ENCODE results near the gene CIP2A. TPM values are rescaled to one million over a fixed set of nuclear protein-coding genes. Genes with fewer than 3 reads are reported as not detected.

CIP2A gene
- total RNA-seq, 1 experiment from 2014 or later, result 34.2 TPM

DNA sequence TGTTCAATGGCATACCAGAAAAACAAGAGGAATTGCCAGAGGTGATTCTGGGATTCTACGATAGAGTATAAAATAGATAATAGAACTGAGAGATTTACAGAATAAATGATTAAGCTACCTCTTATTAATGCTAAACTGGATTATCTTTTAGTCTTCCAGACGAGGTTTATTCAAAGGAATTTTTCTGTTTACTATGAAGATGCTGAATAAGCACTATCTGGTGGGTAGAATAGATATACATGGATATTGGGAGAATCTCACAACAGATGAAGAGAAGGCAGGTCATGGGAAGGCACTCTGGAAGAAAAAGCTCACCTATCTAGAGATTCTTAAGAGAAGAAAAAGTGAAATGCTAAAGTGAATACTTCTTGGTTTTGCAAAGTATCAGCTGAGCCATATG, 11.2 kb downstream of the CIP2A start:
- H3K27ac Mint-ChIP-seq, result peak overlapping the region in 2 of 3 experiments; percentile 41 to 42; a peak in 3 of 7 replicates
- TF ChIP-seq, protein P1, sequence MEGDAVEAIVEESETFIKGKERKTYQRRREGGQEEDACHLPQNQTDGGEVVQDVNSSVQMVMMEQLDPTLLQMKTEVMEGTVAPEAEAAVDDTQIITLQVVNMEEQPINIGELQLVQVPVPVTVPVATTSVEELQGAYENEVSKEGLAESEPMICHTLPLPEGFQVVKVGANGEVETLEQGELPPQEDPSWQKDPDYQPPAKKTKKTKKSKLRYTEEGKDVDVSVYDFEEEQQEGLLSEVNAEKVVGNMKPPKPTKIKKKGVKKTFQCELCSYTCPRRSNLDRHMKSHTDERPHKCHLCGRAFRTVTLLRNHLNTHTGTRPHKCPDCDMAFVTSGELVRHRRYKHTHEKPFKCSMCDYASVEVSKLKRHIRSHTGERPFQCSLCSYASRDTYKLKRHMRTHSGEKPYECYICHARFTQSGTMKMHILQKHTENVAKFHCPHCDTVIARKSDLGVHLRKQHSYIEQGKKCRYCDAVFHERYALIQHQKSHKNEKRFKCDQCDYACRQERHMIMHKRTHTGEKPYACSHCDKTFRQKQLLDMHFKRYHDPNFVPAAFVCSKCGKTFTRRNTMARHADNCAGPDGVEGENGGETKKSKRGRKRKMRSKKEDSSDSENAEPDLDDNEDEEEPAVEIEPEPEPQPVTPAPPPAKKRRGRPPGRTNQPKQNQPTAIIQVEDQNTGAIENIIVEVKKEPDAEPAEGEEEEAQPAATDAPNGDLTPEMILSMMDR (conservative IDR thresholded peaks at IDR 0.05), result no peak
- Histone ChIP-seq H3K9ac (ENCODE audit: extremely low read depth, insufficient read length, low read length) (no peak overlapping the region), H3K79me1 (ENCODE audit: insufficient read depth, low read depth, low read length, poor library complexity, severe bottlenecking) (peaks cover 4% of the 10 kb centered on the region), H3T11ph (ENCODE audit: low read length) (no peak overlapping the region), H3K23me2 (ENCODE audit: insufficient read length, low read depth, low read length, poor library complexity, severe bottlenecking) (no peaks in the 10 kb centered on the region), H4K5ac (ENCODE audit: insufficient read length, low read depth, low read length) (no peak overlapping the region), H2BK20ac (ENCODE audit: low read depth, low read length, poor library complexity, severe bottlenecking) (no peak overlapping the region), H3K56ac (ENCODE audit: insufficient read length, low read depth, low read length) (no peak overlapping the region), H3K27me3 (ENCODE audit: insufficient read depth, low read length) (no peaks in the 10 kb centered on the region), H2AK5ac (ENCODE audit: insufficient read length, low read length) (no peak overlapping the region), H4K91ac (ENCODE audit: insufficient read length, low read depth, low read length) (no peak overlapping the region), H2AFZ (ENCODE audit: low read length) (no peak overlapping the region), H3K79me2 (ENCODE audit: insufficient read depth, low read length) (no peaks in the 10 kb centered on the region), H3K4me1 (ENCODE audit: insufficient read depth, low read length) (peaks cover 2% of the 10 kb centered on the region; the same call in 1 of the 2 replicates), H4K20me1 (ENCODE audit: control insufficient read depth, insufficient read depth, insufficient read length) (no peaks in the 10 kb centered on the region), H4K8ac (replicated peaks; ENCODE audit: insufficient read length, low read depth, low read length) (no peak overlapping the region), H2BK5ac (ENCODE audit: insufficient read length, low read length) (no peak overlapping the region), H2BK12ac (ENCODE audit: insufficient read length, low read depth, low read length) (no peak overlapping the region), H3K27ac (ENCODE audit: insufficient read length, low read depth, low read length) (no peak overlapping the region), H2BK120ac (ENCODE audit: low read depth, low read length, poor library complexity, severe bottlenecking) (no peak overlapping the region), H3K4ac (ENCODE audit: low read depth, low read length) (no peak overlapping the region), H3K18ac (ENCODE audit: insufficient read length, low read depth, low read length) (no peak overlapping the region), H3K4me2 (ENCODE audit: insufficient read depth, insufficient read length, low read length) (no peak overlapping the region), H3K9me3 (ENCODE audit: control insufficient read depth, low read depth, low read length) (no peaks in the 10 kb centered on the region), H3K23ac (ENCODE audit: insufficient read length, low read depth, low read length) (no peak overlapping the region), H2BK15ac (ENCODE audit: low read depth, low read length) (no peak overlapping the region), H3K14ac (ENCODE audit: insufficient read depth, low read length) (no peak overlapping the region)
- peaks cover 29 to 67% (median 60%) of the 10 kb centered on the region in 3 experiments; a peak in 6 of 7 replicates for H3K36me3 Mint-ChIP-seq (ENCODE audit: insufficient read depth in 1 of 3, low read depth in 3 of 3)
- no peak overlapping the region for H3K4me3 Mint-ChIP-seq
- peaks cover 0 to 4% of the 10 kb centered on the region in 2 experiments; a peak in 1 of 5 replicates for H3K9me3 Mint-ChIP-seq
- no peak for DNase-seq
- H3K4me1 Mint-ChIP-seq, result peaks cover 27 to 36% of the 10 kb centered on the region in 2 experiments
- no peaks in the 10 kb centered on the region for H3K27me3 Mint-ChIP-seq (ENCODE audit: low read depth)
- no CpG with 5 or more reads among the region's 2 CpGs for WGBS (ENCODE audit: extremely low coverage, insufficient read length, low lambda C conversion rate)
